CD4-positive, alpha-beta T cell treated with Interleukin-4 for 4 hours (primary cell): ENCODE measurements around the gene SPATA16.
"Not testable (repeated sequence)": the region's sequence is repeated elsewhere in the genome, so short reads cannot be mapped to it uniquely, and the experiment has no call there.

ENCODE experiments used
- DNase-seq: peaks from one replicate; pipeline ENCODE4 v3.0.0-alpha.2; 2020

Gene SPATA16

GRCh38 chr3:172931746-172932285, 209.2 kb downstream of the SPATA16 start:
- no peak for DNase-seq

GRCh38 chr3:172929451-172929850, 211.6 kb downstream of the SPATA16 start:
- DNase-seq: no peak

- DNase-seq: no peak
These were observed 216.5 kb downstream of the SPATA16 start for GRCh38 chr3:172924546-172924945.

GRCh38 chr3:172919297-172919683, 221.7 kb downstream of the SPATA16 start:
- no peak for DNase-seq

- DNase-seq: no peak
These were observed 222.3 kb downstream of the SPATA16 start for GRCh38 chr3:172918568-172919296.

GRCh38 chr3:172918165-172918564, 222.9 kb downstream of the SPATA16 start:
- no peak for DNase-seq

- no peak for DNase-seq
These were observed 225.0 kb downstream of the SPATA16 start for GRCh38 chr3:172915911-172916514.

- no peak for DNase-seq
These were observed 226.2 kb downstream of the SPATA16 start for GRCh38 chr3:172914854-172915253.

GRCh38 chr3:172913911-172914655, 227.0 kb downstream of the SPATA16 start:
- DNase-seq: no peak

GRCh38 chr3:172911142-172911541, 229.9 kb downstream of the SPATA16 start:
- DNase-seq: no peak

- DNase-seq: no peak
These were observed 232.2 kb downstream of the SPATA16 start for GRCh38 chr3:172908771-172909270.

- no peak for DNase-seq
These were observed 235.6 kb downstream of the SPATA16 start for GRCh38 chr3:172905451-172905850.

- DNase-seq: no peak
These were observed 236.2 kb downstream of the SPATA16 start for GRCh38 chr3:172904711-172905373.

GRCh38 chr3:172903642-172904320, 237.3 kb downstream of the SPATA16 start:
- DNase-seq: no peak

GRCh38 chr3:172892158-172892557, 248.9 kb downstream of the SPATA16 start:
- no peak for DNase-seq

- no peak for DNase-seq
These were observed 255.3 kb downstream of the SPATA16 start for GRCh38 chr3:172885704-172886103.

- DNase-seq: no peak
These were observed 258.5 kb downstream of the SPATA16 start for GRCh38 chr3:172882563-172882962.

- DNase-seq: not testable (repeated sequence)
These were observed 261.7 kb downstream of the SPATA16 start for GRCh38 chr3:172879381-172879780.

GRCh38 chr3:172877011-172877410, 264.0 kb downstream of the SPATA16 start:
- DNase-seq: no peak

GRCh38 chr3:172876297-172876696, 264.7 kb downstream of the SPATA16 start:
- no peak for DNase-seq

GRCh38 chr3:172875039-172875438, 266.0 kb downstream of the SPATA16 start:
- no peak for DNase-seq

GRCh38 chr3:172869784-172870518, 271.1 kb downstream of the SPATA16 start:
- no peak for DNase-seq
